ENCODE data around the gene PEX14. TPM values are rescaled to one million over a fixed set of nuclear protein-coding genes. Genes with fewer than 3 reads are reported as not detected.

The PEX14 gene
- total and polyA plus RNA-seq, 11 donors, result 14.9 to 28.7 (median 20.4) TPM

DNA sequence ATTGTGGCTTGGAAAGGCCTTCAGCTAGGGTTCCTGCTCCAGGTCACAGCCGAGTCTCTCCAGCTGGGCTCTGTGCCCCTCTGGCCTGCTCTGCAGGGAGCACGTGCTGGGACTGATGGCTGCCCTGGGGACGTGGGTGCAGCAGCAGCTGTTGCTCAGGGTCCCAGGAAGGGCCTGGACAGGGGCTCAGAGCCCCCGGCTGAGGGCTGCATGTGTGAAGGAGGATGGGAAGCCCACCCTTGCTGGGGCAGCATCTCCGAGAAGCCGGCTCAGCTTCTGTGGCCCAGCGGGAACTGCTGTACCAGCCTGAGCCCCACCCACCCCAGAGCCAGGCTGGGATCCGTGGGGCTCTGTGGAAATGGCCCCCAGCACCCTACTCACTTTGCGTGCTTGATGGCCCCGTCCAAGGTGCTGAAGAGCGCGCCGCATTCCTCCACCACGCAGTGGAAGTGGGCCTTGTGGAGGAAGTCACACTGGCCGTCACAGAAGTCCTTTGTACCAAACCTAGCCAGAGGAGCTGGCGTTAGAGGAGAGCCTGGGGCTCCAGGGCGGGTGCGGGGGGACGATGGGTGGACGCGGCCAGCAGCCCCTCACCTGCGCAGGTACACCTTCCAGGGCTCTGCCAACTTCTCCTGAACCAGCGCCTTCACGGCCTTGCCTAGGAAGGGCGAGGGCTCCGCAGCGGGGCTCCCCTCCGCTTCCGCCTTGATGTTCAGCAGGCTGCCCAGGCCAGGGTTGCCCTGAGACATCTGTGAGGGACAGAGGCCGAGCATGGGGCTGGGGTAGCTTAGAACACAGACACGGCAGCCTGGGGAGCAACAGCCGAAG is 174.2 kb downstream of the PEX14 start:
- peaks cover 0 to 22% (median 0%) of the 10 kb centered on the region in 12 donors for H3K4me1 ChIP-seq
- peak overlapping the region in 1 of 12 donors; percentile 86 for H3K27ac ChIP-seq
- 73 to 83% (median 82%) methylated on average over 5 to 32 of the region's 32 CpGs for WGBS, 4 donors
- intact Hi-C loops (cut with DNase I), result loop anchor here in 2 of 10 donors (10.0 kb wide), 2 partner anchors 114 to 216 kb away; no protein-coding TSS in a partner anchor
- H3K36me3 ChIP-seq, result peaks cover 0 to 86% (median 29%) of the 10 kb centered on the region in 9 donors
- no peaks in the 10 kb centered on the region for H3K9me3 ChIP-seq
- ATAC-seq (no peak), DNase-seq (no peak)
- H3K4me3 ChIP-seq, result no peak overlapping the region
- TF ChIP-seq, protein P1, sequence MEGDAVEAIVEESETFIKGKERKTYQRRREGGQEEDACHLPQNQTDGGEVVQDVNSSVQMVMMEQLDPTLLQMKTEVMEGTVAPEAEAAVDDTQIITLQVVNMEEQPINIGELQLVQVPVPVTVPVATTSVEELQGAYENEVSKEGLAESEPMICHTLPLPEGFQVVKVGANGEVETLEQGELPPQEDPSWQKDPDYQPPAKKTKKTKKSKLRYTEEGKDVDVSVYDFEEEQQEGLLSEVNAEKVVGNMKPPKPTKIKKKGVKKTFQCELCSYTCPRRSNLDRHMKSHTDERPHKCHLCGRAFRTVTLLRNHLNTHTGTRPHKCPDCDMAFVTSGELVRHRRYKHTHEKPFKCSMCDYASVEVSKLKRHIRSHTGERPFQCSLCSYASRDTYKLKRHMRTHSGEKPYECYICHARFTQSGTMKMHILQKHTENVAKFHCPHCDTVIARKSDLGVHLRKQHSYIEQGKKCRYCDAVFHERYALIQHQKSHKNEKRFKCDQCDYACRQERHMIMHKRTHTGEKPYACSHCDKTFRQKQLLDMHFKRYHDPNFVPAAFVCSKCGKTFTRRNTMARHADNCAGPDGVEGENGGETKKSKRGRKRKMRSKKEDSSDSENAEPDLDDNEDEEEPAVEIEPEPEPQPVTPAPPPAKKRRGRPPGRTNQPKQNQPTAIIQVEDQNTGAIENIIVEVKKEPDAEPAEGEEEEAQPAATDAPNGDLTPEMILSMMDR (IDR thresholded peaks at IDR 0.05), result no peak
- no peak for TF ChIP-seq POLR2A (IDR thresholded peaks at IDR 0.05)
- no peaks in the 10 kb centered on the region for H3K27me3 ChIP-seq

DNA sequence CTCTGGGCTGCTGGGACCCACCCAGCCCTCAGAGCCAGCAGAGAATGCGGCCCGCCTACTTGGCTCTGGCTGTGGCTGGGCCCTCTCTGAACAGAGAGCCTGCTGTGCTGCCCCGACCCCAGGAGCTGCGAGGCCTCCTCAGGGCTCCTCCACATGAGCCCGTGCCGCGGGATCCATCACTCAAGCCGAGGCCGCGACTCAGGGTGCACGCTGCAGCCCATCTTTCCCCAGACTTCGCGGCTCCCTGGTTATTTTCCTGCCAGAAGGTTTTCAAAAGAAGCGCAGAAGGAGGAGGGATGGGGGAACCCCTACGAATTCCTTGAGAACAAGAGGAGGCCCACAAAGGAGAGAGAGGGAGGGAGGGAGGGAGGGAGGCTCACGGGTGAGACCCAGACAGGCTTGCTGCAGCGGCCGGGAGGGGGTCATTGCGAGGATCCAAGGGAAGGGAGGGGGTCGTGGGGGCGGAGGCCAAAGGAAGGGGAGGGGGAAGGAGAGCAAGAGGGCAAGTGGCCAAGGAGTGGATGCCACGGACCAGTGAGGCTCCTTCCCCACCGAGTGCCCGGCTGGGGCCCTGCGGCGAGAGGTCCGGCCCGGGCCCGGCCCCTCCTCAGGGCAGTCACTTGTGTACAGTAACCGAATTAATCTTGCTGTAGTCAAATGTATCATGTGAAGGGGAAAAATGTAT is 174.9 kb downstream of the PEX14 start:
- Histone ChIP-seq H3K36me3 (peaks cover 0 to 83% (median 29%) of the 10 kb centered on the region in 9 donors), H3K27ac (peak overlapping the region in 1 of 12 donors; percentile 86), H3K4me1 (peaks cover 0 to 22% (median 0%) of the 10 kb centered on the region in 12 donors), H3K9me3 (no peaks in the 10 kb centered on the region), H3K27me3 (no peaks in the 10 kb centered on the region), H3K4me3 (no peak overlapping the region)
- ATAC-seq, result no peak
- TF ChIP-seq, protein P1 (IDR thresholded peaks at IDR 0.05), result no peak
- no peak for TF ChIP-seq POLR2A (IDR thresholded peaks at IDR 0.05)
- intact Hi-C loops (cut with DNase I), result loop anchor here in 3 of 10 donors (10.0 kb wide), 2 partner anchors 115 to 215 kb away; no protein-coding TSS in a partner anchor
- no peak for DNase-seq
- 72 to 81% (median 75%) methylated on average over 27 to 30 of the region's 30 CpGs for WGBS, 4 donors

DNA sequence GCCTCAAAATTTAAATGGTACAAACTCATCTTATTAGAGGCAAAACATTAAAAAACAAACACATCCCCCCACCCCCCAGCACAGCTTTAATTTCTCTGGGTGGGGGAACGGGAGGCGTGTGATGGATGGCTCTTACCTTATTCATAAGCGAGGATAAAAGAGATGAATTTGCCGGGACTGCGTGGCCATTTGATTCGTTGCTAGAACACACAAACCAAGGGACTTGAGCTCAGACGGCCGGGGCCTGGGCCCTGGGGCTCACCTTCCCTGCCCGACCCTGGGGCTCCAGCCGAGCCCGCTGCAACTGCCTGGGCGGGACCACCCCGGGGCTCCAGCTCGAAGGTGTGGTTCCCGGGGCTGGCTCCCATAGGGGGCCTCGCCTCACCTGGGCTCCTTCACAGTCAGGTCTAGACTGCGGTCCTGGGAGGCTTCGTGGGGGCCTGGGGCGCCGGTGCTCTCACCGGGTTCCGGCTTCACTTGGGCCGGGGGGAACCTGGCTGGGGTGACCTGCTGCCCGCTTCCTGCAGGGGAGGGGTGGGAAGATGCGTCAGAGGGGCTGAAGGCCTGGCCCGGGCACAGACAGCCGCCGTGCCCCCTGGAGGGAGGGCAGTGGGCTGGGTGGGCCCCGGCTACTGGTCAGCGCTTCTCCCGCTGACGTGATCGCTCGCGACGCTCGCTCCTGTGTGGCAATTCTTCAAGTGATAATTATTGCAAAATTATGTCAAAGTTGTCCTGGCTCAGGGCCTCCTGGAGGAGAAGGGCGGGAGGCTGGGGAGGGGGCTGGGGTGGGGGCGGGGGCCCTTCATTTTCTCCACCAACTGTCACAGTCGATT is 176.0 kb downstream of the PEX14 start:
- H3K4me3 ChIP-seq, result no peak overlapping the region
- peaks cover 0 to 77% (median 26%) of the 10 kb centered on the region in 9 donors for H3K36me3 ChIP-seq
- DNase-seq (no peak), ATAC-seq (no peak)
- intact Hi-C loops (cut with DNase I), result loop anchor here in 1 of 10 donors (10.0 kb wide), 1 partner anchor 214 kb away; no protein-coding TSS in a partner anchor
- H3K4me1 ChIP-seq, result peaks cover 0 to 21% (median 0%) of the 10 kb centered on the region in 12 donors
- peak overlapping the region in 1 of 12 donors; percentile 86 for H3K27ac ChIP-seq
- 84 to 89% (median 87%) methylated on average over 26 to 40 of the region's 40 CpGs for WGBS, 4 donors
- no peaks in the 10 kb centered on the region for H3K9me3 ChIP-seq
- no peaks in the 10 kb centered on the region for H3K27me3 ChIP-seq
- TF ChIP-seq POLR2A (IDR thresholded peaks at IDR 0.05), result no peak
- TF ChIP-seq, protein P1 (IDR thresholded peaks at IDR 0.05), result no peak

Measured in heart left ventricle (tissue), 16 donors.